IMR-90 (cell line): ENCODE results near the gene GABRP. TPM values are rescaled to one million over a fixed set of nuclear protein-coding genes. Genes with fewer than 3 reads are reported as not detected.

Source experiments
- ATAC-seq: fragments of 200-7000 bp; cut with Tn5 transposase; 2 replicates; pipeline ENCODE4 v1.9.1; 2020; ENCODE audit warnings: low read depth, mild to moderate bottlenecking, moderate library complexity
- BruUV-seq: library from RNA; stranded (reverse); fragments of 400-500 nt; replicated peaks from 2 replicates; lab custom pipeline; 2021; lab: Mats Ljungman, UMichigan
- CTCF ChIA-PET: fragments of 300-600 bp; formaldehyde crosslinking; extraction: SDS; loops from one replicate; lab custom pipeline; 2021; ENCODE audit warnings: antibody characterized with exemption; lab: Yijun Ruan, JAX
- POLR2A ChIA-PET: fragments of 300-600 bp; sonication (Branson Sonifier 250); formaldehyde crosslinking; loops from one replicate; lab custom pipeline; 2022; ENCODE audit warnings: antibody characterized with exemption; ENCODE audit not compliant: unreplicated experiment; lab: Charles Lee
- DNase-seq: peaks from one replicate; pipeline ENCODE4 v3.0.0; 2013
- H2AFZ ChIP-seq: replicated peaks from 2 replicates; pipeline ENCODE3; 2013; ENCODE audit warnings: low read length, mild to moderate bottlenecking; ENCODE audit not compliant: poor library complexity
- H2AK5ac ChIP-seq: 2 replicates; pipeline ENCODE4 v1.6.1; 2013; ENCODE audit warnings: low read depth, low read length, inconsistent platforms
- H2AK9ac ChIP-seq: replicated peaks from 2 replicates; pipeline ENCODE3; 2013; ENCODE audit warnings: mild to moderate bottlenecking, low read depth, low read length, moderate library complexity; ENCODE audit not compliant: poor library complexity
- H2BK120ac ChIP-seq: 2 replicates; pipeline ENCODE4 v1.6.1; 2013; ENCODE audit warnings: low read depth, low read length, inconsistent platforms
- H2BK15ac ChIP-seq: 3 replicates; pipeline ENCODE4 v1.6.1; 2013; ENCODE audit warnings: low read depth, low read length, inconsistent platforms
- H2BK20ac ChIP-seq: 2 replicates; pipeline ENCODE4 v1.6.1; 2013; ENCODE audit warnings: low read depth, mild to moderate bottlenecking, inconsistent platforms, low read length, moderate library complexity
- H2BK5ac ChIP-seq: 2 replicates; pipeline ENCODE4 v1.6.1; 2013; ENCODE audit warnings: mild to moderate bottlenecking, low read depth, low read length, inconsistent platforms; ENCODE audit not compliant: poor library complexity, severe bottlenecking
- H3K14ac ChIP-seq: replicated peaks from 2 replicates; pipeline ENCODE4 v1.6.1; 2013; ENCODE audit warnings: low read depth, low read length, inconsistent platforms
- H3K18ac ChIP-seq: 2 replicates; pipeline ENCODE4 v1.6.1; 2013; ENCODE audit warnings: low read depth, low read length, control low read depth
- H3K23ac ChIP-seq: 2 replicates; pipeline ENCODE4 v1.6.1; 2013; ENCODE audit warnings: low read depth, low read length, inconsistent platforms
- H3K27ac ChIP-seq: 2 replicates; pipeline ENCODE4 v1.5.1; 2013; ENCODE audit warnings: mild to moderate bottlenecking, control low read depth, low read length; ENCODE audit not compliant: insufficient read depth
- H3K27me3 ChIP-seq: 2 replicates; pipeline ENCODE4 v1.6.1; 2013; ENCODE audit warnings: low read length; ENCODE audit not compliant: control insufficient read depth, insufficient read depth
- H3K36me3 ChIP-seq: 2 replicates; pipeline ENCODE4 v1.6.1; 2013; ENCODE audit warnings: low read length, mixed read lengths; ENCODE audit not compliant: control insufficient read depth, insufficient read depth
- H3K4ac ChIP-seq: 2 replicates; pipeline ENCODE4 v1.6.1; 2013; ENCODE audit warnings: low read depth, low read length, inconsistent platforms
- H3K4me1 ChIP-seq: 2 replicates; pipeline ENCODE4 v1.6.1; 2013; ENCODE audit warnings: low read length, mixed read lengths; ENCODE audit not compliant: control insufficient read depth, insufficient read depth
- H3K4me2 ChIP-seq: 2 replicates; pipeline ENCODE4 v1.6.1; 2013; ENCODE audit warnings: low read depth, mild to moderate bottlenecking, control low read depth, low read length, moderate library complexity
- H3K4me3 ChIP-seq: 2 replicates; pipeline ENCODE4 v1.5.1; 2013; ENCODE audit warnings: low read depth, mild to moderate bottlenecking, control low read depth, low read length, moderate library complexity; ENCODE audit not compliant: insufficient read depth
- H3K56ac ChIP-seq: 2 replicates; pipeline ENCODE4 v1.6.1; 2013; ENCODE audit warnings: low read length, inconsistent platforms; ENCODE audit not compliant: insufficient read depth; ENCODE audit errors: extremely low read depth
- H3K79me1 ChIP-seq, 2 experiments: 2 replicates each; pipeline ENCODE4 v1.6.1; 2013; ENCODE audit warnings: low read length in 2 of 2, inconsistent platforms in 1 of 2, low read depth in 1 of 2
- H3K9ac ChIP-seq: 2 replicates; pipeline ENCODE4 v1.6.1; 2013; ENCODE audit warnings: low read depth, low read length, control low read depth
- H3K9me1 ChIP-seq: 2 replicates; pipeline ENCODE4 v1.6.1; 2013; ENCODE audit warnings: low read length, inconsistent platforms; ENCODE audit not compliant: insufficient read depth
- H3K9me3 ChIP-seq: 2 replicates; pipeline ENCODE4 v1.6.1; 2013; ENCODE audit warnings: low read length; ENCODE audit not compliant: control insufficient read depth, insufficient read depth
- H4K20me1 ChIP-seq: 2 replicates; pipeline ENCODE4 v1.6.1; 2013; ENCODE audit warnings: low read length, inconsistent platforms; ENCODE audit not compliant: insufficient read depth
- H4K5ac ChIP-seq: 2 replicates; pipeline ENCODE4 v1.6.1; 2013; ENCODE audit warnings: mild to moderate bottlenecking, low read depth, low read length, control low read depth
- H4K8ac ChIP-seq, 2 experiments: 2 replicates each; pipeline ENCODE4 v1.6.1; 2013; ENCODE audit warnings: low read depth in 2 of 2, low read length in 2 of 2, control low read depth in 1 of 2, inconsistent platforms in 1 of 2
- H4K91ac ChIP-seq: 2 replicates; pipeline ENCODE4 v1.6.1; 2013; ENCODE audit warnings: low read depth, low read length, inconsistent platforms; ENCODE audit not compliant: insufficient read depth
- BHLHE40 ChIP-seq: fragments of 150-350 bp; IDR thresholded peaks from 2 replicates; pipeline ENCODE4 v1.6.1; 2016; ENCODE audit warnings: mild to moderate bottlenecking, low read depth, low read length
- CEBPB ChIP-seq: IDR thresholded peaks from 2 replicates; pipeline ENCODE4 v1.6.1; 2012; ENCODE audit warnings: low read depth, low read length, improper control_type of control experiment
- CHD1 ChIP-seq: IDR thresholded peaks from 2 replicates; pipeline ENCODE4 v1.6.1; 2012; ENCODE audit warnings: low read depth, low read length, improper control_type of control experiment
- CTCF ChIP-seq: conservative IDR thresholded peaks from 2 replicates; pipeline ENCODE4 v1.5.1; 2012; ENCODE audit warnings: mild to moderate bottlenecking, low read depth, low read length, improper control_type of control experiment
- FOS ChIP-seq: fragments of 150-350 bp; IDR thresholded peaks from 2 replicates; pipeline ENCODE4 v1.6.1; 2016; ENCODE audit warnings: low read depth, low read length
- MAFK ChIP-seq: IDR thresholded peaks from 2 replicates; pipeline ENCODE4 v1.6.1; 2012; ENCODE audit warnings: low read depth, low read length, improper control_type of control experiment
- MAZ ChIP-seq: IDR thresholded peaks from 2 replicates; pipeline ENCODE4 v1.6.1; 2012; ENCODE audit warnings: low read depth, mild to moderate bottlenecking, low read length, improper control_type of control experiment, moderate library complexity, borderline replicate concordance
- MXI1 ChIP-seq: IDR thresholded peaks from 2 replicates; pipeline ENCODE4 v1.6.1; 2012; ENCODE audit warnings: low read depth, mild to moderate bottlenecking, low read length, moderate library complexity, borderline replicate concordance
- NFE2L2 ChIP-seq: fragments of 150-350 bp; IDR thresholded peaks from 2 replicates; pipeline ENCODE4 v1.6.1; 2016; ENCODE audit warnings: low read depth, mild to moderate bottlenecking, low read length
- POLR2A ChIP-seq: IDR thresholded peaks from 2 replicates; pipeline ENCODE4 v1.6.1; 2012; ENCODE audit warnings: mild to moderate bottlenecking, low read depth, low read length
- RAD21 ChIP-seq: IDR thresholded peaks from 2 replicates; pipeline ENCODE4 v1.6.1; 2012; ENCODE audit warnings: low read length, improper control_type of control experiment
- RCOR1 ChIP-seq: IDR thresholded peaks from 2 replicates; pipeline ENCODE4 v1.6.1; 2012; ENCODE audit warnings: mild to moderate bottlenecking, low read length, improper control_type of control experiment; ENCODE audit not compliant: insufficient replicate concordance
- RFX5 ChIP-seq: IDR thresholded peaks from 2 replicates; pipeline ENCODE4 v1.8.0; 2012; ENCODE audit warnings: low read depth, mild to moderate bottlenecking, low read length, moderate library complexity
- SMC3 ChIP-seq: fragments of 150-350 bp; IDR thresholded peaks from 2 replicates; pipeline ENCODE4 v1.6.1; 2016; ENCODE audit warnings: low read depth, mild to moderate bottlenecking, antibody characterized with exemption, low read length, moderate library complexity
- dilution Hi-C: fragments of 300-500 bp; cut with HindIII; formaldehyde crosslinking; loops from one replicate; pipeline ENCODE4 v1.14.3; 2018; ENCODE audit warnings: low sequenced_read_pairs; ENCODE audit not compliant: unreplicated experiment
- in situ Hi-C: fragments of 300-500 bp; cut with MboI; formaldehyde crosslinking; loops from 3 replicates; pipeline ENCODE4 v1.14.3; 2019; ENCODE audit warnings: low sequenced_read_pairs, inconsistent platforms, mixed read lengths
- intact Hi-C: fragments of 100-400 bp; cut with micrococcal nuclease; formaldehyde crosslinking; loops from 2 replicates; pipeline ENCODE4 v1.10.0; 2022
- polyA plus RNA-seq, 3 experiments: library from polyadenylated mRNA; depleted of rRNA; stranded (reverse); fragments of >200 nt; gene quantifications; 2 replicates each; pipeline ENCODE4 v1.2.3, GENCODE V29; 2012; ENCODE audit warnings: low replicate concordance in 1 of 3
- total RNA-seq: library from RNA; depleted of rRNA; stranded (reverse); fragments of >200 nt; gene quantifications from 2 replicates; pipeline ENCODE4 v1.2.3, GENCODE V29; 2012
- TF ChIP-seq, protein P1 (sequence below): fragments of 150-350 bp; IDR thresholded peaks from 2 replicates; pipeline ENCODE4 v1.6.1; 2017; ENCODE audit warnings: mild to moderate bottlenecking, antibody characterized with exemption, low read length, low read depth
- TF ChIP-seq, protein P2 (sequence below): fragments of 150-350 bp; IDR thresholded peaks from 2 replicates; pipeline ENCODE4 v1.6.1; 2016; ENCODE audit warnings: low read depth, mild to moderate bottlenecking, low read length, moderate library complexity, borderline replicate concordance

Gene GABRP
- total and polyA plus RNA-seq, 2 of the 4 experiments (the other 2 are of a cell fraction), result not detected

DNA sequence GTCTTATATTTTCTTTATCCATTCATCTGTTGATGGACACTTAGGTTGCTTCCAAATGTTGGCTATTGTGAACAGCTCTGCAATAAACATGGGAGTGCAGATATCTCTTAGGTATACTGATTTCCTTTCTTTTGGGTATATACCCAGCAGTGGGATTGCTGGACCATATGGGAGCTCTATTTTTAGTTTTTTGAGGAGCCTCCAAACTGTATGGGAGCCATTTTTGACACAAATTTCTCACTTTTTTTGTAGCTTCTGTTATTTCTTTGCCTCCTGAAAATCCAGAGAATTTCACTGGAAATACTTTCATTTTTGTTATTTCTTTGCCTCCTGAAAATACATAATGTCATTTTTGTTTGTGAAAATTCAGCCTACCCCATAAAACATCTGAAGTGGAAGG is 63.3 kb downstream of the GABRP start:
- no peak overlapping the region for H3K27ac ChIP-seq
- TF ChIP-seq FOS, result no peak
- TF ChIP-seq POLR2A, result no peak
- TF ChIP-seq CHD1, result no peak
- no peak for TF ChIP-seq MAFK
- no peak for TF ChIP-seq SMC3
- TF ChIP-seq RAD21, result no peak
- TF ChIP-seq MAZ, result no peak
- no peak for TF ChIP-seq CTCF
- no peak for TF ChIP-seq RFX5
- TF ChIP-seq NFE2L2, result no peak
- TF ChIP-seq CEBPB, result no peak
- no peak for TF ChIP-seq BHLHE40
- TF ChIP-seq, protein P1, sequence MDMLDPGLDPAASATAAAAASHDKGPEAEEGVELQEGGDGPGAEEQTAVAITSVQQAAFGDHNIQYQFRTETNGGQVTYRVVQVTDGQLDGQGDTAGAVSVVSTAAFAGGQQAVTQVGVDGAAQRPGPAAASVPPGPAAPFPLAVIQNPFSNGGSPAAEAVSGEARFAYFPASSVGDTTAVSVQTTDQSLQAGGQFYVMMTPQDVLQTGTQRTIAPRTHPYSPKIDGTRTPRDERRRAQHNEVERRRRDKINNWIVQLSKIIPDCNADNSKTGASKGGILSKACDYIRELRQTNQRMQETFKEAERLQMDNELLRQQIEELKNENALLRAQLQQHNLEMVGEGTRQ, result no peak
- no peak for TF ChIP-seq MXI1
- TF ChIP-seq, protein P2, sequence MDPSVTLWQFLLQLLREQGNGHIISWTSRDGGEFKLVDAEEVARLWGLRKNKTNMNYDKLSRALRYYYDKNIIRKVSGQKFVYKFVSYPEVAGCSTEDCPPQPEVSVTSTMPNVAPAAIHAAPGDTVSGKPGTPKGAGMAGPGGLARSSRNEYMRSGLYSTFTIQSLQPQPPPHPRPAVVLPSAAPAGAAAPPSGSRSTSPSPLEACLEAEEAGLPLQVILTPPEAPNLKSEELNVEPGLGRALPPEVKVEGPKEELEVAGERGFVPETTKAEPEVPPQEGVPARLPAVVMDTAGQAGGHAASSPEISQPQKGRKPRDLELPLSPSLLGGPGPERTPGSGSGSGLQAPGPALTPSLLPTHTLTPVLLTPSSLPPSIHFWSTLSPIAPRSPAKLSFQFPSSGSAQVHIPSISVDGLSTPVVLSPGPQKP, result no peak
- TF ChIP-seq RCOR1, result no peak
- no peak overlapping the region for H2BK15ac ChIP-seq
- H2AK9ac ChIP-seq, result no peak overlapping the region
- H4K5ac ChIP-seq, result no peak overlapping the region
- ATAC-seq (no peak), DNase-seq (no peak)
- in situ Hi-C loops, result no loop called here
- H3K4me3 ChIP-seq, result no peak overlapping the region
- peaks cover 2% of the 10 kb centered on the region; the same call in 1 of the 2 replicates for H3K4me1 ChIP-seq
- peaks cover 2% of the 10 kb centered on the region; the same call in 1 of the 2 replicates for H3K9me1 ChIP-seq
- H2BK20ac ChIP-seq, result no peak overlapping the region
- POLR2A ChIA-PET, result no interaction called here
- BruUV-seq, result no TSS peak
- H3K36me3 ChIP-seq, result no peaks in the 10 kb centered on the region
- no peak overlapping the region for H4K8ac ChIP-seq
- no peak overlapping the region for H2BK120ac ChIP-seq
- no peaks in the 10 kb centered on the region for H3K27me3 ChIP-seq
- no peak overlapping the region for H2AFZ ChIP-seq
- no peak overlapping the region for H3K4ac ChIP-seq
- H4K20me1 ChIP-seq, result no peaks in the 10 kb centered on the region
- H2BK5ac ChIP-seq, result no peak overlapping the region
- H3K23ac ChIP-seq, result no peak overlapping the region
- no peak overlapping the region for H3K4me2 ChIP-seq
- no peak overlapping the region for H3K56ac ChIP-seq
- H3K14ac ChIP-seq, result no peak overlapping the region
- H3K79me1 ChIP-seq, result no peaks in the 10 kb centered on the region
- H3K9ac ChIP-seq, result no peak overlapping the region
- dilution Hi-C loops, result no loop called here
- intact Hi-C loops, result no loop called here
- no peak overlapping the region for H4K91ac ChIP-seq
- CTCF ChIA-PET, result no interaction called here
- no peak overlapping the region for H2AK5ac ChIP-seq
- no peak overlapping the region for H3K18ac ChIP-seq
- H3K9me3 ChIP-seq, result no peaks in the 10 kb centered on the region
